IMR-90 (cell line): ENCODE results near the gene EMC9.

Experiments used
- BHLHE40 ChIP-seq: fragments of 150-350 bp; IDR thresholded peaks from 2 replicates; pipeline ENCODE4 v1.6.1; 2016; ENCODE audit warnings: mild to moderate bottlenecking, low read depth, low read length
- CTCF ChIP-seq: conservative IDR thresholded peaks from 2 replicates; pipeline ENCODE4 v1.5.1; 2012; ENCODE audit warnings: mild to moderate bottlenecking, low read depth, low read length, improper control_type of control experiment
- POLR2A ChIP-seq: IDR thresholded peaks from 2 replicates; pipeline ENCODE4 v1.6.1; 2012; ENCODE audit warnings: mild to moderate bottlenecking, low read depth, low read length

- TF ChIP-seq POLR2A (no peak), CTCF (no peak), BHLHE40 (no peak)
Measured at GRCh38 chr14:24183014-24183481, 41.7 kb upstream of the EMC9 start.
